A673 (cell line): ENCODE results near the gene DMXL1.

Experiments used
- CTCF ChIP-seq: fragments of 300-800, 200-600 bp; sonication (generic); conservative IDR thresholded peaks from 2 replicates; pipeline ENCODE4 v1.5.1; 2017; ENCODE audit warnings: low read depth, mild to moderate bottlenecking, antibody characterized with exemption, low read length, moderate library complexity, mixed read lengths
- EZH2 ChIP-seq: fragments of 200-600 bp; sonication (generic); IDR thresholded peaks from 2 replicates; pipeline ENCODE4 v1.6.1; 2017; ENCODE audit warnings: borderline replicate concordance, low read depth, mild to moderate bottlenecking, mixed read lengths, antibody characterized with exemption, low read length; ENCODE audit not compliant: poor library complexity, severe bottlenecking

GRCh38 chr5:119117237-119117636 is 46.4 kb downstream of the DMXL1 start:
- TF ChIP-seq CTCF (no peak), EZH2 (no peak)
